Hematopoietic multipotent progenitor cell treated with erythropoietin and hydrocortisone succinate and interleukin-3 and kit ligand, for 6 days (in vitro differentiated cells): ENCODE results near the gene KATNIP.

Source experiments
- DNase-seq: peaks from one replicate; pipeline ENCODE4 v3.0.0-alpha.2; 2015

The KATNIP gene

DNA sequence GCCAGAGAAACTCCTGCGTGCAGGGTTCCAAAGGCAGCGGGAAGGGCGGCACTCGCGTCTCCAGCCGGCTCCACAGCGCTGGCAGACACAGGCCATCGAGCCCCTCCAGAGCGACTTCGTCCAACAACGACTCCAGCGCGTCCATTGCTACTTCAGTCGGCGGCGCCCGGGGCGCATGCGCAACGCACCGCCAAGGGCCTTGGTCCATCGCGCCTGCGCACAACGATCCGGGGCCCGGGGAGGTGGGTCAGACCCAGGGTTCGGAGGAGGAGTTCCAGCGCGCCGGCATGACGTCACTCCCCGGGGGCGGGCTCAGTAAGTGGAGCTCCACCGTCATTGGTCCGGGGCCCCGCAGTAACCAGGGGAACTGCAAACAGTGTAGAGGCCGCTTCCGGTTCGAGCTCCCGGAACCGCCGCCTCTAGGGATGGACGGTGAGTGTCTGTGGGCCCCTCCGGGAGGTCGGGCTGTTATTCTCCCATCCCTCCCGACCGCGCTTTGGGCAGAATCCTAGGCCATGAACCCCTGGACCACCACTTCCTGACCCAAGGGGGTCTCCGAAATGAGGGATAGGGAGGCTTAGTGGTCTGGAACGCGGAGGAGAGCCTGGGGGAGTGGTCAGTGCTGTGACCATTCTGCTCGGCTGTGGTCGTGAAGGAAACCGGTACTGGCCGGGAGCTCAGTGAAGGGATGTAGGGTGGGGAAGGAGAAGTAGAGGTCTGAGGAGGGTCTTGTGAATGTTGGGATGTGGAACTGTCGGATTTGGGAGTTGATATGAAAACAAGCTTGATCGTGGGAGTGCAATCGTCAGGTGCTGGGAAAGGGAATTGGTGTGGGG, at the start of gene KATNIP, which contains the start of gene GTF3C1:
KATNIP (plus strand) TSS at position 399 of the 836 bp plus-strand sequence; CDS start at position 426, 27 bp downstream.
GTF3C1 (minus strand) TSS at position 168 of the 836 bp plus-strand sequence; CDS start at position 145, 23 bp downstream.
- DNase-seq: peak; percentile 99

GRCh38 chr16:27500801-27501200, 49.1 kb upstream of the KATNIP start:
- no peak for DNase-seq

- DNase-seq: no peak
Observed at GRCh38 chr16:27503662-27504061, 46.3 kb upstream of the KATNIP start.

DNA sequence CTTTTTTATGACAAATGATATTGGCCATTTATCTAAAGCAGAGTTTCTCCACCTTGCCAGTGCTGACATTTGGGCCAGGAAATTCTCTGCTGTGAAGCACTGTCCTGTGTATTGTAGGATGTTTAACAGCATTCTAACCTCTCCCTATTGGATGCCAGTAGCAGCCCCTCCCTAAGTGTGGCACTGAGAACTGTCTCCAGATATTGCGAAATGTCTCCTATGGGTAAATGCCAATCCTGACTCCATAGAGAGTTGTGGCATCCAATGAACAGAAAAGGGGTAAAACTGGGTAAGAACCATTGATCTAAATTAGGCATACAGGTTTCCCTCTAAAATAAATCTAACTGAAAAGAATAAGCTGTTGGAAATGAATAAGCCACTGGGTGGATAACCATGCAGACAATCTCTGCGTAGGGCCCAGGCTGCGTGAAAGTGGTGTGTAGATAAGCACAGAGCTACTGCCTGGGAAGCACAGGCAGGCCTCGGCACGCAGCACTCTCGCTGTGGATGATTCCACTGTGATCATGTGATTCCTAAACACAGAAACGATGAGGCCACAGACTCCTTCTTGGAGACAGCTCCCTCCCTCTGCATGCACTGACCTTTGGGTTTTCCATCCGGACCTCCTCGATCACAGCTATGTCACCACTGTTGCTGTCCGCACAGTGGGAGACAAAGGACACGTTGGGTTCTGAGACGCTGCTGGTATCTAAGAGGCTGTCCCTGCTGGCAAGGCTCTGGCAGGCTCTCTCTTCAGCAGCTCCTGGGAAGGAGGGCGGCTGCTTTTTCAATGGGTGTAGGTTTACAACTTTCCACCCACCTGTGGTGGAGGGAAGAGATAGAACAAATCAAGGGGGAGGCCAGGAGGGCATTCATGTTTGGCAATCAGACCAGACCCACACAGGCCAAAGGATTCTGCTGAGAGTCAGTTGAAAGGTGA, 44.4 kb upstream of the KATNIP start:
- DNase-seq: no peak

DNA sequence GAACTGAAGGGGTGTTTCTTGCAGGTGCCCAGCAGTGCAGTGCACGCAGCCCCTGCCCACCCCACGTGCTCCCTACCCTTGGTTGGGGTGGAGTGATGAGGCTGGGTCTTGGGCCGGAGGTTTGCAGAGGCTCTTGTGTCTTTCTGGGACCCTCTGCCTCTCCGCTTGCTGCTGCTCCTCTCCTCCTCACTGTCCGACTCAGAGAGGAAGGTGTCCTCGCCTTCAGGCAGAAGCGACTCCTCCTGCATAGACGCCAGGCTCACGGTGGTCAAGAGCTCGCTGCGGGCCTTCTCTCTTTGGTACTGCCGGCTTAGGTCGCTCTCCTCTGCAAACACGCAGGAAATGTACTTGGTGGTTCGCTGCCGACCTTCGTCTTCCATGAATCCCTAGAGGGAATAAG, 43.2 kb upstream of the KATNIP start:
- DNase-seq: no peak

- no peak for DNase-seq
Observed at GRCh38 chr16:27508476-27508875, 41.5 kb upstream of the KATNIP start.

DNA sequence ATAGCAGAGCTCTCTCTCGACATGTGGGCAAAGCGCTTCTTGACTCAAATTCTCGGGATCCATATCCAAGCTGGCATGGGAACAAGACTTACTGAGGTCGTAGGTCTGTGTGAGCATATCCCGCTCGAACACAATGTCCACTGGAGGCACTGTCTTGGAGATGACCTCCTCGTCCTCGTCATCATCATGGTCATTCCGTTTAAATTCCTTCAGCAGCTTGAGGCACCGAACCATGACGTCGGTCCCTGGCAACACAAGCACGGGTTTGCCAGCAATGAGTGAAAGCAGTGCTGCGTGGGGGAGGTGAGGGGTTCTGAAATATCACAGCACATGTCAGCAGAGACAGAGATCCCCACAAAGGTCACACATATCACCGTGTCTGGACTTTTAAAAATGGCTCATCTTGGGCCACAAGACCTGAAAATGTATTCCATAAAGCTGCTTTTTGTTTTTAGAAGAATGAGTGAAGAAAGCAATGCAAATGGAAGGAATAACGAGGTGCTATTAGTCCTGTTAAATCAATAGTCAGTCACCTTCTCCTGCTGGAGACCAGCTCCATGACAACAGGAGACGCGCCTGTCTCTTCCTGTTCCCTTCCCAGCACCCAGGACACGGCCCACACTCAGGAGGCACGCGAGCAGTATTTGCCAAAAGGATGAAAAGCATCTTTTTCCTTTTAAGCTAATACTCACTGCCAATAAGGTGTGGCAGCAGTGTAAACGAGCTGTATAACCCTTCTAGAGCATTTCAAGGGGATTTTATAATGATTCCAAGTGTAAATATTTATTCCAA, 38.1 kb upstream of the KATNIP start:
- DNase-seq: no peak

- DNase-seq: no peak
Observed at GRCh38 chr16:27514806-27515205, 35.1 kb upstream of the KATNIP start.

GRCh38 chr16:27515874-27516353, 34.0 kb upstream of the KATNIP start:
- DNase-seq: peak; percentile 68

DNA sequence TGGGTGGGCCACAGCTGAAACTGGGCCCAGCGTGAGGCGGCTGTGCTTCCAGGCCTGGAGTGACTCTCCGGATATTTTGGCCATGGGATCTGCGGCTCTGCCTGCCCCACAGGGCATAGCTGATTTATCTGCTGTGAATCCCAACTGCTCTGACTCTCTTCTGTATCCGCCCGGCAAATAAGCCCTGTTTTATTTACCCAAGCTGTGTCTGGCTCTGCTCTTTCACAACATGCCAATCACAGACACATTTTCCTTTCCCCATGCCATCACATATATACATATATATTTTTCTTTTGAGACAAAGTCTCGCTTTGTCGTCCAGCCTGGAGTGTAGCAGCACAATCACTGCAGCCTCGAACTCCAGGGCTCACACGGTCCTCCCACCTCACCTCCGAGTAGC, 33.6 kb upstream of the KATNIP start:
- DNase-seq: no peak

GRCh38 chr16:27517664-27518063, 32.3 kb upstream of the KATNIP start:
- DNase-seq: no peak

GRCh38 chr16:27518226-27518625, 31.7 kb upstream of the KATNIP start:
- no peak for DNase-seq

GRCh38 chr16:27520982-27521673, 28.8 kb upstream of the KATNIP start:
- no peak for DNase-seq

- DNase-seq: no peak
Observed at GRCh38 chr16:27522173-27522707, 27.7 kb upstream of the KATNIP start.

GRCh38 chr16:27526180-27526579, 23.8 kb upstream of the KATNIP start:
- DNase-seq: peak; percentile 77

DNA sequence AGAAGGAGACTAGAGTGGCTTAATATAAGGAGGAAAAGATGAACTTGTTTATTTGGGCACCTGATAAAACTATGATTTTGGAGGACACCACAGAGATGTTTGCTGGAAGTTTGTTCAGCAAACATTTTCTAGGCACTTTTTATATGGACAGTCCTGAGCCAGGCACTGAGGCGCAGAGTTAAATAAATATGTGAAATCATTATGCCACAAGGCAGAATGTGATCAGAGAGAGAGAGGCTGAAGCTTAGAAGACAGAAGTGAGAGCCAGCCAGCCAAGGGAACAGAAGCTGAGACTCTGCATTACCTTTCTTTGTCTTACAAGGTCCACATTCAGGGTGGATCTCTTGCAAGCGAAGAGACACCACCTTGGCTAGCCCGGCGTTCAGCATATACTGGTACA, 21.6 kb upstream of the KATNIP start:
- DNase-seq: no peak

GRCh38 chr16:27529962-27530361, 20.0 kb upstream of the KATNIP start:
- DNase-seq: no peak

GRCh38 chr16:27531186-27531585, 18.8 kb upstream of the KATNIP start:
- peak; percentile 26 for DNase-seq

DNA sequence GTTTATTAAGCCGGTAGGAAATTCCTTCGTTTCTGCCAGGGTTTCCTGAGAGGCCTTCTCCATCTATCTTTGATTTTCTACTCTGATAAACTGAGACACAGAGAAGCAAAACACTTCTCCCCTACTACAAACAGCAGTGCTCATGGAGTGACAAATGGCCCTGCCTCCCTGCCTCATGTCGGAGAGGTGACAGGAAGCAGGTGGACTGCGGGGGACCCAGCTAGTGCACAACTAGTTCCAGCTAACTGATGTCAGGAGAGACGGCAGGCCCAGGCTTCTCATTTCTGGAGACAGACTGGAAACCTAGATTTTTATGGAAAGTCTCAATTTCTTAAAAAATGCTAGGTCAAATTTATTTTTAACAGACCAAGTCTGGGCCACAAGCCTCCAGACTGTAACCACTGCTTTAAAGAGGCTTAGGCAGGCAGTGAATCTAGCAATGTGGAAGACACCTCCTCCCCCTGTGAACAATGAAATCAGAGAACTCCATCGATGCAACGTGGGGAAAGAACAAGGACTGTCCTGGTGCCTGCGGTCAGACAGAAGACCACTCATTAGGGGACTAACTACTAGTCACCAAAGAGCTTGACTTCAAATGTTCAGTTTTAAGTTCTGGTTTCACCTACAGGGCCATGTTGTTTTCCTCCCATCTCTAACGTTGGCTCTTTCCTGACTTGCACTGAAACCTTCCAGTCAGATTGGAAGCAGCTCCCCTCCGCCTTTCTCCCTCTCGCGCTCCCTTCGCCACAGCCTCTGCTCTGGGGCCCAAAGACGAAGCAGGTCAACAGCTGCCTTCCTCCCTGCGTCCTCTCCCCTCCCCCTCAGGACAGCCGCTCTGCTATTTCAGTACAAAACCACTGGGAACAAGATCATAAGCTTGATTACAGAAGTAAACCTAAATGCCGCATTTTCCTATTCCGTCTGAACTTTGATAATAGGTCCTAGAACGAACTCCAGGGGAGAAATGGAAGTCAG, 17.8 kb upstream of the KATNIP start:
- peak; percentile 40 for DNase-seq

- no peak for DNase-seq
Observed at GRCh38 chr16:27534256-27534655, 15.7 kb upstream of the KATNIP start.
